H9 (cell line): ENCODE measurements around the gene ABHD4. TPM values are rescaled to one million over a fixed set of nuclear protein-coding genes. Genes with fewer than 3 reads are reported as not detected.
A peak's percentile ranks its signal among the peaks of the same experiment; 100 is the strongest.

Source experiments
- DNase-seq: peaks from one replicate; pipeline ENCODE4 v3.0.0-alpha.2; 2017
- H2AFZ ChIP-seq: one replicate; pipeline ENCODE4 v1.6.1; 2013; ENCODE audit warnings: mild to moderate bottlenecking, low read length, control low read depth, moderate library complexity
- H2AK5ac ChIP-seq: 2 replicates; pipeline ENCODE4 v1.6.1; 2013; ENCODE audit warnings: low read length, control low read depth, mixed read lengths; ENCODE audit not compliant: insufficient read length
- H2BK120ac ChIP-seq: one replicate; pipeline ENCODE4 v1.6.1; 2013; ENCODE audit warnings: low read depth, mild to moderate bottlenecking, low read length, control low read depth, inconsistent platforms; ENCODE audit not compliant: poor library complexity, severe bottlenecking
- H2BK12ac ChIP-seq: 2 replicates; pipeline ENCODE4 v1.6.1; 2013; ENCODE audit warnings: low read length, control low read depth, mixed read lengths, low read depth; ENCODE audit not compliant: insufficient read length
- H2BK15ac ChIP-seq: 2 replicates; pipeline ENCODE4 v1.6.1; 2013; ENCODE audit warnings: low read depth, low read length, control low read depth
- H2BK20ac ChIP-seq: one replicate; pipeline ENCODE4 v1.6.1; 2013; ENCODE audit warnings: low read depth, mild to moderate bottlenecking, low read length, control low read depth, inconsistent platforms; ENCODE audit not compliant: poor library complexity, severe bottlenecking
- H2BK5ac ChIP-seq: 2 replicates; pipeline ENCODE4 v1.6.1; 2013; ENCODE audit warnings: low read length, control low read depth, mixed read lengths; ENCODE audit not compliant: insufficient read length
- H3K14ac ChIP-seq: 2 replicates; pipeline ENCODE4 v1.6.1; 2013; ENCODE audit warnings: low read length, control low read depth; ENCODE audit not compliant: insufficient read depth
- H3K18ac ChIP-seq: 2 replicates; pipeline ENCODE4 v1.6.1; 2013; ENCODE audit warnings: low read depth, mild to moderate bottlenecking, mixed read lengths, low read length, control low read depth; ENCODE audit not compliant: insufficient read length
- H3K23ac ChIP-seq: 2 replicates; pipeline ENCODE4 v1.6.1; 2013; ENCODE audit warnings: low read length, control low read depth, mixed read lengths, low read depth; ENCODE audit not compliant: insufficient read length
- H3K23me2 ChIP-seq: 2 replicates; pipeline ENCODE4 v1.6.1; 2013; ENCODE audit warnings: low read depth, mild to moderate bottlenecking, mixed read lengths, low read length, control low read depth; ENCODE audit not compliant: insufficient read length, poor library complexity, severe bottlenecking
- H3K27ac ChIP-seq: 2 replicates; pipeline ENCODE4 v1.5.1; 2013; ENCODE audit warnings: low read length, control low read depth, mixed read lengths, low read depth; ENCODE audit not compliant: insufficient read length
- H3K27me3 ChIP-seq: 2 replicates; pipeline ENCODE4 v1.6.1; 2013; ENCODE audit warnings: low read length, control low read depth, inconsistent platforms; ENCODE audit not compliant: insufficient read depth
- H3K4ac ChIP-seq: 2 replicates; pipeline ENCODE4 v1.6.1; 2013; ENCODE audit warnings: low read depth, mild to moderate bottlenecking, control low read depth, inconsistent platforms, low read length, moderate library complexity
- H3K4me1 ChIP-seq: 2 replicates; pipeline ENCODE4 v1.6.1; 2013; ENCODE audit warnings: low read length, control low read depth, inconsistent platforms; ENCODE audit not compliant: insufficient read depth
- H3K4me2 ChIP-seq: 2 replicates; pipeline ENCODE4 v1.6.1; 2013; ENCODE audit warnings: low read length, control low read depth, mixed read lengths; ENCODE audit not compliant: insufficient read length, insufficient read depth
- H3K56ac ChIP-seq: 2 replicates; pipeline ENCODE4 v1.6.1; 2013; ENCODE audit warnings: low read depth, mild to moderate bottlenecking, mixed read lengths, low read length, control low read depth; ENCODE audit not compliant: insufficient read length
- H3K79me1 ChIP-seq: 2 replicates; pipeline ENCODE4 v1.6.1; 2013; ENCODE audit warnings: low read depth, mild to moderate bottlenecking, moderate library complexity, low read length, control low read depth, inconsistent platforms; ENCODE audit not compliant: insufficient read depth, poor library complexity, severe bottlenecking
- H3K79me2 ChIP-seq: 2 replicates; pipeline ENCODE4 v1.6.1; 2013; ENCODE audit warnings: low read length, control low read depth, inconsistent platforms; ENCODE audit not compliant: insufficient read depth
- H3K9ac ChIP-seq: 2 replicates; pipeline ENCODE4 v1.6.1; 2013; ENCODE audit warnings: low read length, control low read depth, mixed read lengths; ENCODE audit not compliant: insufficient read length; ENCODE audit errors: extremely low read depth
- H3K9me3 ChIP-seq: one replicate; pipeline ENCODE4 v1.6.1; 2013; ENCODE audit warnings: low read depth, low read length, inconsistent platforms; ENCODE audit not compliant: control insufficient read depth
- H3T11ph ChIP-seq: one replicate; pipeline ENCODE4 v1.6.1; 2013; ENCODE audit warnings: mild to moderate bottlenecking, low read length, control low read depth, inconsistent platforms
- H4K20me1 ChIP-seq: one replicate; pipeline ENCODE4 v1.6.1; 2013; ENCODE audit not compliant: control insufficient read depth, insufficient read length, insufficient read depth
- H4K5ac ChIP-seq: 2 replicates; pipeline ENCODE4 v1.6.1; 2013; ENCODE audit warnings: low read depth, mild to moderate bottlenecking, mixed read lengths, low read length, control low read depth; ENCODE audit not compliant: insufficient read length
- H4K8ac ChIP-seq: replicated peaks from 2 replicates; pipeline ENCODE4 v1.6.1; 2013; ENCODE audit warnings: low read length, control low read depth, mixed read lengths, low read depth; ENCODE audit not compliant: insufficient read length
- H4K91ac ChIP-seq: 2 replicates; pipeline ENCODE4 v1.6.1; 2013; ENCODE audit warnings: low read depth, mild to moderate bottlenecking, moderate library complexity, mixed read lengths, low read length, control low read depth; ENCODE audit not compliant: insufficient read length
- H3K27ac Mint-ChIP-seq, 3 experiments: 2 replicates in 2 of 3; 3 replicates in 1 of 3; pipeline ENCODE4 v1.8.0; 2020 to 2021; ENCODE audit warnings: mixed read lengths in 3 of 3, mild to moderate bottlenecking in 1 of 3, moderate library complexity in 1 of 3
- H3K27me3 Mint-ChIP-seq: 2 replicates; pipeline ENCODE4 v1.8.0; 2021; ENCODE audit warnings: low read depth, mild to moderate bottlenecking, moderate library complexity, mixed read lengths
- H3K36me3 Mint-ChIP-seq, 3 experiments: 2 replicates in 2 of 3; 3 replicates in 1 of 3; pipeline ENCODE4 v1.8.0; 2020 to 2021; ENCODE audit warnings: low read depth in 3 of 3, mixed read lengths in 3 of 3; ENCODE audit not compliant: insufficient read depth in 1 of 3
- H3K4me1 Mint-ChIP-seq, 2 experiments: 2 replicates each; pipeline ENCODE4 v1.8.0; 2020; ENCODE audit warnings: mixed read lengths in 2 of 2
- H3K4me3 Mint-ChIP-seq, 2 experiments: 2 replicates in 1 of 2; 3 replicates in 1 of 2; pipeline ENCODE4 v1.8.0; 2020 to 2021; ENCODE audit warnings: mild to moderate bottlenecking in 2 of 2, mixed read lengths in 2 of 2, moderate library complexity in 1 of 2
- H3K9me3 Mint-ChIP-seq, 2 experiments: 2 replicates in 1 of 2; 3 replicates in 1 of 2; pipeline ENCODE4 v1.8.0; 2020; ENCODE audit warnings: mild to moderate bottlenecking in 2 of 2, mixed read lengths in 2 of 2, moderate library complexity in 1 of 2
- CTCF ChIP-seq: fragments of 200-600 bp; sonication (generic); conservative IDR thresholded peaks from 3 replicates; pipeline ENCODE4 v1.8.0; 2021; ENCODE audit warnings: antibody characterized with exemption, mild to moderate bottlenecking
- WGBS: extraction: QIAGEN DNeasy Blood & Tissue Kit; methylation state at CpG from one replicate; pipeline ENCODE4 v1.1.7; 2013; ENCODE audit warnings: missing lambda C conversion rate, low lambda C conversion rate, mixed read lengths; ENCODE audit not compliant: insufficient read length; ENCODE audit errors: extremely low coverage; 5-methylcytosine and 5-hydroxymethylcytosine counted together
- total RNA-seq: library from RNA; stranded (reverse); gene quantifications from 2 replicates; pipeline ENCODE4 v1.2.1, GENCODE V29; 2021

ABHD4 gene
- total RNA-seq, 1 experiment from 2014 or later, result 21.8 TPM

GRCh38 chr14:22555384-22556011, 42.6 kb upstream of the ABHD4 start:
- no peak for TF ChIP-seq CTCF
- no CpG with 5 or more reads among the region's 4 CpGs for WGBS
- Histone ChIP-seq H2AK5ac (no peak overlapping the region), H3K23me2 (no peaks in the 10 kb centered on the region), H3K79me1 (no peaks in the 10 kb centered on the region), H3K9me3 (no peaks in the 10 kb centered on the region), H2BK20ac (no peak overlapping the region), H4K91ac (no peak overlapping the region), H4K5ac (no peak overlapping the region), H3K56ac (no peak overlapping the region), H3K9ac (no peak overlapping the region), H3K23ac (no peak overlapping the region), H3K14ac (no peak overlapping the region), H3K27ac (no peak overlapping the region), H3K4ac (no peak overlapping the region), H3K79me2 (no peaks in the 10 kb centered on the region), H2AFZ (no peak overlapping the region), H4K20me1 (no peaks in the 10 kb centered on the region), H3K4me2 (no peak overlapping the region), H3K18ac (no peak overlapping the region), H2BK15ac (no peak overlapping the region), H3K4me1 (no peaks in the 10 kb centered on the region), H4K8ac (no peak overlapping the region), H2BK5ac (no peak overlapping the region), H3K27me3 (no peaks in the 10 kb centered on the region), H2BK12ac (no peak overlapping the region), H3T11ph (no peak overlapping the region), H2BK120ac (no peak overlapping the region)
- Mint-ChIP-seq H3K4me1 (peaks cover 44% of the 10 kb centered on the region in 2 experiments), H3K27me3 (no peaks in the 10 kb centered on the region; the same call in 1 of the 2 replicates), H3K4me3 (no peak overlapping the region), H3K36me3 (peaks cover 0 to 4% (median 0%) of the 10 kb centered on the region in 3 experiments; a peak in 1 of 7 replicates), H3K9me3 (no peaks in the 10 kb centered on the region; a peak in 2 of 5 replicates), H3K27ac (peak overlapping the region in 1 of 3 experiments; percentile 49; a peak in 1 of 7 replicates)
- no peak for DNase-seq
